Lung (tissue), 12 donors: Measurements from ENCODE around the gene CXorf65. TPM values are rescaled to one million over a fixed set of nuclear protein-coding genes. Genes with fewer than 3 reads are reported as not detected.

Experiments
- ATAC-seq: fragments of 200-7000 bp; cut with Tn5 transposase; one replicate; pipeline ENCODE4 v1.9.1; 2020; ENCODE audit warnings: moderate number of reproducible peaks; ENCODE audit not compliant: insufficient read depth, low FRiP score
- DNase-seq, 3 donors: peaks; one replicate each; pipeline ENCODE4 v3.0.0-alpha.2; 2013 to 2017
- H3K27ac ChIP-seq, 2 donors: one replicate each; pipeline ENCODE4 v1.5.1; 2013; ENCODE audit warnings: mild to moderate bottlenecking in 2 of 2, moderate library complexity in 2 of 2, control low read depth in 1 of 2, inconsistent platforms in 1 of 2, low read depth in 1 of 2, low read length in 1 of 2
- H3K27me3 ChIP-seq, 3 donors: one replicate each; pipeline ENCODE4 v1.5.1; 2013; ENCODE audit warnings: low read length in 2 of 3; ENCODE audit not compliant: control insufficient read depth in 3 of 3, insufficient read depth in 3 of 3
- H3K36me3 ChIP-seq, 4 donors: one replicate each; pipeline ENCODE4 v1.5.1; 2013; ENCODE audit warnings: low read length in 4 of 4, mild to moderate bottlenecking in 1 of 4, moderate library complexity in 1 of 4; ENCODE audit not compliant: control insufficient read depth in 4 of 4, insufficient read depth in 4 of 4
- H3K4me1 ChIP-seq, 5 donors: one replicate each; pipeline ENCODE4 v1.5.1; 2013; ENCODE audit warnings: low read length in 5 of 5, mild to moderate bottlenecking in 2 of 5, moderate library complexity in 1 of 5; ENCODE audit not compliant: control insufficient read depth in 5 of 5, insufficient read depth in 5 of 5
- H3K4me3 ChIP-seq: one replicate; pipeline ENCODE4 v1.5.1; 2013; ENCODE audit warnings: mild to moderate bottlenecking, control low read depth, moderate library complexity
- H3K9ac ChIP-seq, 2 donors: one replicate each; pipeline ENCODE4 v1.5.1; 2013; ENCODE audit warnings: low read length in 2 of 2, control low read depth in 1 of 2; ENCODE audit not compliant: insufficient read depth in 1 of 2
- H3K9me3 ChIP-seq, 4 donors: one replicate each; pipeline ENCODE4 v1.5.1; 2013; ENCODE audit warnings: low read length in 3 of 4, mild to moderate bottlenecking in 1 of 4, moderate library complexity in 1 of 4; ENCODE audit not compliant: control insufficient read depth in 4 of 4, insufficient read depth in 3 of 4
- CTCF ChIP-seq: IDR thresholded peaks from 2 replicates; pipeline ENCODE4 v1.5.1; 2012; ENCODE audit warnings: mild to moderate bottlenecking; ENCODE audit errors: control extremely low read depth, extremely low read depth
- WGBS, 2 donors: extraction: QIAGEN DNeasy Blood & Tissue Kit; methylation state at CpG; one replicate each; pipeline ENCODE4 v1.1.7; 2013; 5-methylcytosine and 5-hydroxymethylcytosine counted together
- polyA plus RNA-seq, 2 donors: library from polyadenylated mRNA; stranded (reverse); fragments of 200-250 nt; gene quantifications; one replicate each; pipeline ENCODE4 v1.2.1, GENCODE V29; 2013
- total RNA-seq, 2 donors: library from RNA; depleted of rRNA in 1 of 2; stranded (reverse); fragments of >200 nt in 1 of 2; gene quantifications; one replicate each; pipeline ENCODE4 v1.2.1, GENCODE V29; 2014 to 2021
- donor health status: control.
- donor health status: control.
- donor health status: Bipolar disorder and iron deficiency.
- donor health status: healthy.
- donor health status: DM: yes; HTN: yes; CAD: no.

The CXorf65 gene
- total and polyA plus RNA-seq, 4 donors: 0.95 to 2.6 TPM; not detected in 2

DNA sequence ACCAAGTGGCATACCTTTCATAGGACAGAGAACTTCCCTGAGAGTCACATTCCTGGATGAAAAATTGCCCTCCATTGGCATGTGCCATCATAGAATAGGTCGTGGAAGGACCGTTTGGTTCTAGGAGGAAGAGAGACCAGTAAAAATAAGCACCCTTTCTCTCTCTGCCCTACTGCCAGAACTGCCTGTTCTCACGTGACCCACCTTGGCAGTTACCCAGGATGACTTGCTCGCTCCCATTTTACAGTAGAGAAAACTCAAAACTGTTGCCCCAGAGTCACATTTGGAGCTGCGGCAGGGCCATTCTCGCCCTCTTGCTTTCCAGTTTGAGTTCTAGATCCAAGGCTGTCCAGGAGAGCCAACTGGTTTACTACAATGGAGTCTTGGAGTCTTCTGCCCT, 37.0 kb upstream of the CXorf65 start:
- H3K9me3 ChIP-seq: no peaks in the 10 kb centered on the region
- no peak overlapping the region for H3K9ac ChIP-seq
- H3K4me3 ChIP-seq: no peak overlapping the region
- peaks cover 0 to 6% (median 4%) of the 10 kb centered on the region in 4 donors for H3K36me3 ChIP-seq
- TF ChIP-seq CTCF: no peak
- no peak for ATAC-seq
- H3K27me3 ChIP-seq: no peaks in the 10 kb centered on the region
- peaks cover 0 to 8% (median 5%) of the 10 kb centered on the region in 5 donors for H3K4me1 ChIP-seq
- H3K27ac ChIP-seq: no peak overlapping the region
- peak in 2 of 3 donors; percentile 31 to 58 for DNase-seq
- WGBS, 2 donors: 56% methylated on average over 6 of the region's 6 CpGs

DNA sequence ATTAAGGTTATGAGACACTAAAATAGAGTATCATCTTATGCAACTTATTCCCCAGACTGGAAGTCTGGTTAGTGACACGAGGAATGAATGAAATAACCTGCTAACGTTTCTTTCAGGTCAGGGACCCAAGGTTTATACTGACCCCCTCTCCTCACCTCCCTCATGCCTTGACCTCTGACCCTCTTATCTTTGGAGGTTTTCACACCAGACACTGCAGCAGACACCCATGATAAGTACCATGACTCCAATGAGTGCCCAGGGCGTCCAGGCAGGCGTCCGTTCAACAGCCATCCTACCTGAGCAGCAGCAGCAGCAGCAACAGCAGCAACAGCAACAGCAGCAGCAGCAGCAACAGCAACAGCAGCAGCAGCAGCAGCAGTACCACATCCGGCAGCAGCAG, 33.9 kb upstream of the CXorf65 start:
- Histone ChIP-seq H3K4me3 (no peak overlapping the region), H3K36me3 (peaks cover 0 to 21% (median 11%) of the 10 kb centered on the region in 4 donors), H3K4me1 (peaks cover 0 to 1% (median 0%) of the 10 kb centered on the region in 5 donors), H3K27me3 (no peaks in the 10 kb centered on the region), H3K9ac (no peak overlapping the region), H3K27ac (no peak overlapping the region), H3K9me3 (no peaks in the 10 kb centered on the region)
- ATAC-seq (no peak), DNase-seq (no peak)
- no peak for TF ChIP-seq CTCF
- WGBS, 2 donors: 74 to 81% methylated on average over 6 of the region's 6 CpGs

GRCh38 chrX:71131510-71131909, 25.0 kb upstream of the CXorf65 start:
- no peaks in the 10 kb centered on the region for H3K4me1 ChIP-seq
- ATAC-seq (no peak), DNase-seq (no peak)
- H3K27me3 ChIP-seq: no peaks in the 10 kb centered on the region
- peaks cover 21 to 30% (median 27%) of the 10 kb centered on the region in 4 donors for H3K36me3 ChIP-seq
- H3K9ac ChIP-seq: no peak overlapping the region
- peaks cover 0 to 2% (median 0%) of the 10 kb centered on the region in 4 donors for H3K9me3 ChIP-seq
- TF ChIP-seq CTCF: no peak
- H3K4me3 ChIP-seq: no peak overlapping the region
- no peak overlapping the region for H3K27ac ChIP-seq
- WGBS, 2 donors: 77 to 79% methylated on average over 4 of the region's 4 CpGs
